PFSK-1 (cell line): Measurements from ENCODE around the gene MIB2.

Experiments used
- REST ChIP-seq, 2 experiments: IDR thresholded peaks; 2 replicates each; pipeline versions ENCODE4 v1.6.1 to v1.8.0; 2011 to 2012; ENCODE audit warnings: low read depth in 2 of 2, low read length in 2 of 2, control low read depth in 1 of 2, inconsistent platforms in 1 of 2, mild to moderate bottlenecking in 1 of 2, moderate library complexity in 1 of 2; ENCODE audit not compliant: insufficient read depth in 1 of 2
- SIN3A ChIP-seq: IDR thresholded peaks from 2 replicates; pipeline ENCODE4 v1.6.1; 2012; ENCODE audit warnings: mild to moderate bottlenecking, low read length, moderate library complexity, borderline replicate concordance; ENCODE audit not compliant: insufficient read depth

- no peak for TF ChIP-seq REST (IDR thresholded peaks at IDR 0.05; ENCODE audit: insufficient read depth in 1 of 2, low read depth in 2 of 2, low read length in 2 of 2)
- TF ChIP-seq SIN3A: no peak
These were observed 395 bp upstream of the MIB2 start for GRCh38 chr1:1614954-1615255.
